ENCODE results near the gene ANKRD23. TPM values are rescaled to one million over a fixed set of nuclear protein-coding genes. Genes with fewer than 3 reads are reported as not detected.

ANKRD23 gene
- total RNA-seq, 1 donor from 2014 or later: 4.1 TPM

GRCh38 chr2:96839875-96840850, 3.7 kb downstream of the ANKRD23 start:
- DNase-seq (ENCODE audit: low spot score in 2 of 2) (no peak), FAIRE-seq (no peak)

- FAIRE-seq (no peak), DNase-seq (ENCODE audit: low spot score in 2 of 2) (no peak)
These were observed 4.4 kb downstream of the ANKRD23 start for GRCh38 chr2:96839293-96839874.

- no peak for DNase-seq (ENCODE audit: low spot score in 2 of 2)
- FAIRE-seq: no peak
These were observed 5.2 kb downstream of the ANKRD23 start for GRCh38 chr2:96838345-96839292.

GRCh38 chr2:96837575-96837974, 6.2 kb downstream of the ANKRD23 start:
- DNase-seq (ENCODE audit: low spot score in 2 of 2) (no peak), FAIRE-seq (no peak)

- FAIRE-seq (no peak), DNase-seq (ENCODE audit: low spot score in 2 of 2) (no peak)
These were observed 8.0 kb downstream of the ANKRD23 start for GRCh38 chr2:96835830-96836229.

- peak in 1 of 2 donors; percentile 43 for DNase-seq (ENCODE audit: low spot score in 2 of 2)
- FAIRE-seq: no peak
These were observed 10.9 kb downstream of the ANKRD23 start for GRCh38 chr2:96832754-96833507.

GRCh38 chr2:96832408-96832753, 11.4 kb downstream of the ANKRD23 start:
- no peak for FAIRE-seq
- DNase-seq (ENCODE audit: low spot score in 2 of 2): no peak

- FAIRE-seq (no peak), DNase-seq (ENCODE audit: low spot score in 2 of 2) (no peak)
These were observed 12.1 kb downstream of the ANKRD23 start for GRCh38 chr2:96831679-96832078.

GRCh38 chr2:96830044-96830562, 13.7 kb downstream of the ANKRD23 start:
- no peak for DNase-seq (ENCODE audit: low spot score in 2 of 2)
- FAIRE-seq: no peak

GRCh38 chr2:96828874-96829273, 14.9 kb downstream of the ANKRD23 start:
- no peak for FAIRE-seq
- DNase-seq (ENCODE audit: low spot score in 2 of 2): no peak

- DNase-seq (ENCODE audit: low spot score in 2 of 2): no peak
- FAIRE-seq: no peak
These were observed 15.4 kb downstream of the ANKRD23 start for GRCh38 chr2:96828436-96828835.

- DNase-seq (ENCODE audit: low spot score in 2 of 2): no peak
- FAIRE-seq: no peak
These were observed 17.1 kb downstream of the ANKRD23 start for GRCh38 chr2:96826546-96827278.

- FAIRE-seq (no peak), DNase-seq (ENCODE audit: low spot score in 2 of 2) (no peak)
These were observed 18.8 kb downstream of the ANKRD23 start for GRCh38 chr2:96825057-96825456.

- FAIRE-seq: no peak
- DNase-seq (ENCODE audit: low spot score in 2 of 2): no peak
These were observed 19.5 kb downstream of the ANKRD23 start for GRCh38 chr2:96824079-96824870.

GRCh38 chr2:96823198-96823597, 20.6 kb downstream of the ANKRD23 start:
- DNase-seq (ENCODE audit: low spot score in 2 of 2) (no peak), FAIRE-seq (no peak)

- FAIRE-seq (no peak), DNase-seq (ENCODE audit: low spot score in 2 of 2) (no peak)
These were observed 21.0 kb downstream of the ANKRD23 start for GRCh38 chr2:96822786-96823185.

GRCh38 chr2:96821113-96821675, 22.6 kb downstream of the ANKRD23 start:
- FAIRE-seq (no peak), DNase-seq (ENCODE audit: low spot score in 2 of 2) (no peak)
